ENCODE data around the gene TAS2R10.
"Not testable (repeated sequence)": the region's sequence is repeated elsewhere in the genome, so short reads cannot be mapped to it uniquely, and the experiment has no call there.

TAS2R10 gene, protein sequence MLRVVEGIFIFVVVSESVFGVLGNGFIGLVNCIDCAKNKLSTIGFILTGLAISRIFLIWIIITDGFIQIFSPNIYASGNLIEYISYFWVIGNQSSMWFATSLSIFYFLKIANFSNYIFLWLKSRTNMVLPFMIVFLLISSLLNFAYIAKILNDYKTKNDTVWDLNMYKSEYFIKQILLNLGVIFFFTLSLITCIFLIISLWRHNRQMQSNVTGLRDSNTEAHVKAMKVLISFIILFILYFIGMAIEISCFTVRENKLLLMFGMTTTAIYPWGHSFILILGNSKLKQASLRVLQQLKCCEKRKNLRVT

DNA sequence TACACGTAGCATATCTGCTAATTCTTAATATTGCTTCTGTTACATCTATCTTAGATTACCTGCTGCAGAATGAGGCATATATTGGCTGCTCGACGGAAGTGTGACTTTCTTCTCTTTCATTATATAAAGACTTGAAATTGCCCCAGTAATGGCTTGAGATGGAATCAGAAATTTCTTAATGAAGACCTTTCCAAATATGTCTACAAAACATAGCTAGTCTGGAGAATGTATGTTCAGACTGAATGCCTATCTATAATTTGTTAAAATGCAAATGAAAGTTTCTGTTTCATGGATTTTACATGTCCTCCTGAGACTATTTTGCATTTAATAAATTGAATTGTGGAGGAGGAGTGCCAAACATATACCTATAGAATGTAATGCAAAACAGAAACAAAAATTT, at the start of gene TAS2R10:
Gene TAS2R10, minus strand, starts transcription at position 101 of the 400 bp plus-strand sequence. Its CDS starts 89 bp downstream, at position 12.
- DNase-seq = no peak

DNA sequence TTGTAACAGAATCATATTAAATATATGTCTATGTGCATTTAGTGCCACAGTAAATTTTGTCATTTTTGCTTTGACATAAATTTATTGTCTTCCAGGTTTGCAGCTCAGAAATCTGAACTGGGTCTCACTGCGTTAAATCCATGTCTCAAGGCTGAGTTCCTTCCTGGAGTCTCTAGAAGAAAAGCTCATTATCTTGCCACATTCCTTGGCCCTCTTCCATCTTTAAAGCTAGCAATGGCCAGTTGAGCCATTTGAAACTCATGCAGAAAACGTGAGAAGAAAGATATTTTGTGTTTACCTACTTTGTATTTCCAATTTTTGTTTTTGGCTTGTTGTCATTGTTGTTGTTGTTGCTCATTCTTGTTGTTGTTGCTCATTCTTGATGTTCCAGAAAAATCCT, 47.2 kb upstream of the TAS2R10 start:
- DNase-seq = no peak

DNA sequence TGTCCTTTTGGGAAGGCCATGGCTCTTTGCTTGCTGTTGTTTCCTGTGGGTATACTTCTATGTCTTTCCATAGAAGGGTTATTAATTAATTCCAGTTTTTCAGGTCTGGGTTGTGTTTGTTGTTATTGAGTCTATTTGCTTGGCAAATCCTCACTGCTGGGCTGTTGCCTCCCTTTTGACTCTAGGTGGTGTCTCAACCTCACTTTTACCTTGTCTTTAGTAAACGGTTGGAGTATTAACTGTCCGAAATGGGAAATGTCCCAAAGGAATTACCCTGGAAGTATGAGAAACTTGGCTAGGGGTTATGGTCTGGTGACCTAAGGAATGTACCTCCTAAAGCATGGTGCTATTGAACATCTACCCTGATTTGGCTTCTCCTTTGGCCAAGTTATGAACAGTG, 41.2 kb upstream of the TAS2R10 start:
- no peak for DNase-seq

DNA sequence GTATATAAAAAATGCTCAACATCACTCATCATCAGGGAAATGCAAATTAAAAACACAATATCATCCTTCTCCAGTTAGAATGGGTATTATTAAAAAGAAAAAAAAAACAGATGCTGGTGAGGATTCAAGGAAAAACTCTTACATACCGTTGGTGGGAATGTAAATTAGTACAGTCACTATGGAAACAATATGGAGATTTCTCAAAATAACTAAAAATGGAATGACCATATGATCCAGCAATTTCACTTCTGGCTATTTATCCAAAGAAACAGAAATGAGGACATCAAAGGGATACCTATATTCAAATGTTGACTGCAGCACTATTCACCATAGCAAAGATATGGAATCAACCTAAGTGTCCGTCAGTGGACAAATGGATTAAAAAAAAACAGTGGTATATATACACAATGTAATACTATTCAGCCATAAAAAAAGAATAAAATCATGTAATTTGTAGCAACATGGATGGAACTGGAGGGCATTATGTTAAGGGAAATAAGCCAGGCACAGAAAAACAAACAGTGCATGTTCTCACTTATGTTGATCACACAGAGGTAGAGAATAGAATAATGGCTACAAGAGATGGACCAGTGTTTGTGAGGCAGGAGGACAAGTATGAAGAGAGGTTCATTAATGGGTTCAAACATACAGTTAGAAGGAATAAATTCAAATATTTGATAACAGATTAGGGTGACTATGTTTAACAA, 37.5 kb upstream of the TAS2R10 start:
- DNase-seq = no peak

DNA sequence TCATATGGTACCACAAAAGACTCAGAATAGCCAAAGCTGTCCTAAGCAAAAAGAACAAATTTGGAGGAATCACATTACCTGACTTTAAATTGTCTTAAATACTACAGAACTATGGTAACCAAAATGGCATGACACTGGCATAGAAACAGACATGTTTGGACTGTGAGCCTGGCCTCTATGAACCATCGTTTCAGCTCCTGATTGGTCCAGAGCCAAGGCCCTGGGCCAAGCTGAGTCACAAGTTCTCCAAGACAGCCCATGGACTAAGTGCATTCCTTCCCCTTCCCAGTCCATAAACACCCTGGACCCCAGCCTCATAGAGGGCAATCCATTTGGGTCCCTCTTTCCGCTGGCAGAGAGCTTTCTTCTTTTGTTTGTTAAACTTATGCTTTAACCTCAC, 35.2 kb upstream of the TAS2R10 start:
- no peak for DNase-seq

DNA sequence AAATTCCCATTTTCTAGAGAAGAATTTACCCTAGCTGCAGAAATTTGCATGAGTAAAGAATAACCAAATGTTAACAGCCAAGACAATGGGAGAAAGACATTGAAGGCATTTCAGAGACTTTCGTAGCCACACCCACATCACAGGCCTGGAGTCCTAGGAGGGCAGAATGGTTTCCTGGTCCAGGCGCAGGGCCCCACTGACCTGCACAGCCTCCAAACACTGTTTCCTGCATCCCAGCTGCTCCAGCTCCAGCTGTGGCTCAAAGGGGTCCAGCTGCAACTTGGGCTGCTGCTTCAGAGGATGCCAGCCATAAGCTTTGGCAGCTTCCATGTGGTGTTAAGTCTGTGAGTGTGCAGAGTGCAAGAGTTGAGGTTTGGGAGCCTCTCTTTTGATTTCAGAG, 29.6 kb upstream of the TAS2R10 start:
- DNase-seq = no peak

DNA sequence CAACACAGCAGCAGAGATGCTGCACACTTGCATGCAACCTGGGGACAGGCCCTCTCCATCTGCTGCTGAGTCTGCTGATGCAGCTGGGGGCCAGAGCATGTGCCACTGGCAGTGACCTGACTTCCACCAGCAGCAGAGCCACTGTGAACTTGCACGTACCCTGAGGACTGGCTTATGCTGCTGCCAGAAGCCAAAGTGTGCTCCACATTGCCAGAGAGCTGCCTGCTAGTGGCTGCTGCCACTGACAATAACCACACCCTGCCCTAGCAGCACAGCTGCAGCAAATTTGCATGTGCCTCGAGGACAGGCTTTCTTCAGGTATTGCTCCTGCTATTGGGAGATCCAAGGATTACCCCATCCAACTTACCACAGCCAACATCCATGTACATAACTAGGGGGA, 27.6 kb upstream of the TAS2R10 start:
- no peak for DNase-seq

DNA sequence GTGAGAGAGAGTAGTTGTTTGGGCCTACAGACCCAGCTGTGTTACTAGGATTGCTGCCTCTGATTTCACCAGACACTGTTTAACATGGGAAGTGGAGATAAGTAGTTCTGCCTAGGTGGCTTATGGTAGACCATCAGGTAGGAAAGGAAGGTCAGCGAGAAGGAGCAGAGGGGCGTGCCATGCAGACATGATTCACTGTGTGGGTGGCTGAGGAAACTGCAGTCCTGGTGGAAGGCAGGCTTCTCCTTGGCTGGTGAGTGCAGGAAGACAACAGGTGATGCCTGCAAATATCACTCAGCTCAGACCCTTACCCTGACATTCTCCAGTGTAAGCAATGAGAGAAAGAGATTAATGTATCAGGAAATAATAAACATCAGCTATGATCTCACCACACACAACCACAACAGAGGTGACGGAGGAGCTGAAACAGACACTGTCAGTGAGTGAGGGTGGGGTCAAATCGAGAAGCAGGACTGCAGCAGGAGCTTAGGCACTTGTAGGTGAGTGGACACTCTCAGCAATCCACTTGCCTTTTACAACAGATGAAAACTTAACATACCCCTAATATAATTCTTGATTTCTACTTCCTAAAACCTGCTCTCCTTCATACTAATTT, 25.2 kb upstream of the TAS2R10 start:
- DNase-seq = no peak

DNA sequence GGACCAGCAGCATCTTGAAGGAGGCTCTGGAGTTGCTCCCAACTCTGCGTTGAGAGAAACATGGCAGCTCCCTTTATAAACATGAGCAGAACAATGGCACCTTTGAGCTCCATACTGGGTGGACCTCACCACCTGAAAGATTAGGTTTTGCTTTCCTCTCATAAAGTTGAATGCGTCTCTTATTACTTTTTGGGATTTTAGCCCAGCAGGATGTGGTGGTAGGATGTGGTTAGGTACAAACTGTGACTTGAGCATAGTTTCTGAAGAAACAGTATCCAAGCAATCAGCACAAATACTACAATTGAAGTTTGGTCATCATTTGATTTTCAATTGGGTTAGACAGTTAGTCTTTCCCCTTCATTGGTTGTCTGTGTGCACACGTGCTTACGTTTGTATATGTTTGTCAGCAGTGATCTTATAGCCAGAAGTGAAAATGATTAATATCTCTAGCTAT, 23.3 kb upstream of the TAS2R10 start, which contains the start of gene PRR4:
Gene PRR4, minus strand, starts transcription at position 51 of the 454 bp plus-strand sequence. Its CDS starts 38 bp downstream, at position 13.
- DNase-seq = no peak

DNA sequence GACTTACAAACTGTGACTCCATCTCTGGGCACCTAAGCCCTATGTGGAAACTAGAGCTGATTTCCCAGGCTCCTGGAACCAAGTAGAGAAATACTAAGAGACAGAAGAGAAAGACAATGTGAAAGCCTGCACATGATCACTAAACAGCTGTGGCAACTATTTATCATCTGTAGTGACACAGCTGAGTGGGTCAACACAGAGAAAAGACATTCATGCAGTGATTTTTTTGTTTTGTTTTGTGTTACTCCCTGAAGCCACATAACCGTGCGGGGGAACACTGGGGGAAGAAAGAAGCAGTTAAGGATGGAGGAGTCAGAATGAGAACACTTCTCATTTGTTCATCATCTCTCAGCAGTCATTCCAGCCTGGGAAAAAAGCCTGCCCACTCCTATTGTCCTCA, 21.6 kb upstream of the TAS2R10 start:
- no peak for DNase-seq

DNA sequence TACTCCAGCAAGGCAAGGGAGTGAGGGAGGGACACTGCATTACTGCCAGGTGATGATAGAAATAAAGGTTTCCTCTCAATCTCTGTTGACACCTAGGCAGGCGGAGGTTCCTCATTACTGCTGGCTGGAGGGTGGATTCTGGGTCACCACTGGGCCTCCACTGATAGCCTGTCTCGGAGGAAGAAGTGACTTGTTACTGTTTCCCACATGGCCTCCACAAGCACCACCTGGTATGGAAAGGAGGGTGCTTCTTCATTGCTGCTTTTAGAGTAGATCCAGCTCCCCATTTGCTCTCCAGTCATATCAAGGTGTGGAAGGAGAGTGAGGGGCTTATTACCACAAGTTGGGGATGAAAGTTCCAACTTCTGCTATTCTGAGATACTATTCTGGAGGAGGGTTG, 16.7 kb upstream of the TAS2R10 start:
- no peak for DNase-seq

DNA sequence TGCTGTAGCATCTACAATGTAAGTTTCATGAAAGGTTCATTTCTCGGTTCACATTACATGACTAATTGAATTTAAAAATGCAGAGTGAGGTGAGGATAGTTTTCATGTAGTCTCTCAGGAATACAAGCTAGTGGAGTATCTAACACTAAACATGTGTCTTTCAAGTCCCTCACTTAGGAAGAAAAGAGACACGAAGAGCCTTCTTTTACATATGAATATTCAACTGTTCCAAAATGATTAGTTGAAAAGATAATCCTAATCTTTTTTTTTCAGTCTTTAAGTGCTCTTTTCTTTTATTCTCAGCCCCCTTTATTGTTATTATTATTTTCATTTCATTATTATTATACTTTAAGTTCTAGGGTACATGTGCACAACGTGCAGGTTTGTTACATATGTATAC, 12.3 kb upstream of the TAS2R10 start:
- DNase-seq = no peak

DNA sequence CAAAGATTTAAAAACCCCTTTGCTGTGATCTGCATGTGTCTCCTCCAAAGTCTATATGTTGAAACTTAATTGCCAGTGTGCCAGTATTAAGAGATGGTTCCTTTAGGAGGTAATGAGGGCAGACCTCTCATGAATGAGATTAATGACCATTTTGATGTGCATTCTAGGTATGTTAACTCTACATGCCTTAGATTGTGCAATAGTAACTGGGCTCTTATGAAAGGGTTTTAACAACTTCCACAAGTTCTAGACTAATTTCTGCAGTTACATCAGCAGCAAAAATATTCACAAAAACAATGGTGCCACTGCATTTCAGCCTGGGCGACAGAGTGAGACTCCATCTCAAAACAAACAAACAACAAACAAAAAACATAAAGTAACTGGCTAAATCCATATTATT, 3.8 kb upstream of the TAS2R10 start:
- DNase-seq = no peak

DNA sequence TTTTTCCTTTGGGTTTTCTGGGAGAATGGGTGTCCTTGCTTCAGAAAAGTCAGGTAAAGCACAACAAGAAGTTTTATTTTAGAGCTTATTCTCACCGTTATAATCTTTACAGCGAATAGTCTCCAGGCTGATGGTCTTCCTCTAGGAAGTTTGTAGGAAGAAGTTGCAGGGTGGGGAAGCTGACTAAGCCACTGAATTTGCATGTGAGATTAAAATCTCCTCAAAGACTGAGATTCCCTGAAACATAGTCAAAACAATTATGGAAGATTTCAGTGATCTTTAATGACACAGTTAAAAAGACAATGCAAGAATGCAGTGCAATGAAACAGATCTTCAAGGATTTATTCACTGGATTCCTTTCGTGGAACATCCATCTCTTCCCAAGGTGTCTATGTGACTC, 1.2 kb downstream of the TAS2R10 start:
- no peak for DNase-seq

DNA sequence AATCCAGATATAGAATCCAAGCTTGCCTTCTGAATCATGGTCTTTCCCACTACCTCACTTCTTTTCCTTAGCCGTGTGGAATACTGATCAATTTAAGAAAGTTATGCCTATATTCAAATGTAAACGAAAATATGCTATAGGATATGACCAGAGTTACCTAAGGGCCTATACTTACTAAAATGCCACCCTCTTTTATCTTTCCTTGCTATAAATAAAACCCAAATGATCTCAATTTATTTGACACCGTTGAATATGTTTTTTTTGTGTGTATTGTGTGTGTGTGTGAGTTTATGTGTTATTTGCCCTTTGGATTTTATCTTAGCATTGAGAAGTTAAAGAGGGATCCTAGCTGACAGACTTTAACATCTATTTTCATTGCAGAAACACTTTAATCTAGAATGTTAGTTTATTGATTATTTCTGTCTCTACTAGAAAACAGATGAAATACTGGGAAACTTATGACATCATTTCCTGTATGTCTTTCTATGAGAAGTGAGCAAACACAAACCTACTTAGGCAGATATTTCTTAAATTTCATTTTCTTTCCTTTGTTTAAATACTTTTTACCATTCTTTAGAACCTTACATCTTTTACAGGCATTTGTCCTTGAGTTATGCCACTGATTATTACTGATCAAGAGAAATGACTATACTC, 14.1 kb downstream of the TAS2R10 start:
- DNase-seq = no peak

DNA sequence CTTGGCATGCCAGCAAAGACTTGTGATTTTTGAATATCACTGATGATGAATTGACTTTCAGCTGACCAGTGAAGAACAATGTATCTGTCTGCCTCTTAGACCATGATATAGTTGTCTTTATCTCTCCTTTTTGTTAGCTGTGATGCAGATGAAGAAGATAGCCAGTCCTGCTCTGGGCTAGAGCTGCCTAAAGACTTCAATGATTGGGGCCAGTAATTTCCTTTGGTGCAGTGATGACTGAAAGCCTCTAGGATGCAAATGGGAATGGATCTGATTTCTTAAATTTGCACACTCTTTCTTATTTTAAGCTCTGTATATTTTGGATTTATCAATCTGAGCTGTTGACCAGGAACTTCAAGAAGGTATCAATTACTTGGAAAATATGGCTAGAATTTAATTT, 16.1 kb downstream of the TAS2R10 start, which contains the start of gene TAS2R9:
Gene TAS2R9, minus strand, starts transcription at position 101 of the 400 bp plus-strand sequence. Its CDS starts 93 bp downstream, at position 8.
- DNase-seq = no peak

DNA sequence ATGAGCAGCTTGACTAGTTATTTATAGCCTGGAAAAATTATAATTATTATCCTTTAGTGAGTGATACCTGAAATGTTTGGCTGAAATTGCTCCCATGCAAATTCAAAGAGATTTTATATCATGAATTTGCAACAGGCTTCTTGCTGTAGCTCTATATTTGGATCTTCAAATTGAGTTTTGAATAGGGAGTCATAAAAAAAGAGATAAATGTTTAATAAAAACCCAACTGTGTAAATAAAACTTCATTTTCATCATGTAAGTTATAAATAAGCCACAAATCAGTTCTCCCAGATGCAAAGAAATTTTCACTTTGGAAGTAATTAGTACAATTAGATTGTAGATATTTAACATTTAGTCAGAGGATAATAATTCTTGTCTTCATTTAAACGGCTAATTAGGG, 19.0 kb downstream of the TAS2R10 start, which contains the start of gene TAS2R8:
Gene TAS2R8, minus strand, starts transcription at position 101 of the 400 bp plus-strand sequence. CDS start 306 bp downstream, outside the sequence.
- no peak for DNase-seq

DNA sequence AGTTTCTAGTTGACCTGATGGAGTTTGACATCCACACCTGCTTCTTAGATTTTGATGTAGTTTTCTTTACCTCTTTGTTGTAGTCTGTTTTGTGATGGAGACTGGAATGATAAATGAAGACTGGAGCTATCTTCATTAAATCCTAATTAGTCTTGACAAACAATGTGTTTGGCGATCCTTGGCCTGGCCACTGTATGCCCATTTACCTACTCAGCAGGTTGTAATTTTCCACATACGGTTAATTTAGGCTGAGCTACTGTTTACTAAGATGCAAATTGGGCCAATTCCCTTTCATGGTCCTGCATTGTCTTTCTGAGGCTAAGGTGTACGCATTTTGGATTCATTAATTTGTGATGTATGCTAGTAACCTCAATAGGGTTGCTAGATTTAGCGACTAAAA, 23.6 kb downstream of the TAS2R10 start, which contains the start of gene TAS2R7:
Gene TAS2R7, minus strand, starts transcription at position 41 of the 400 bp plus-strand sequence. CDS start 57 bp downstream, outside the sequence.
- no peak for DNase-seq

DNA sequence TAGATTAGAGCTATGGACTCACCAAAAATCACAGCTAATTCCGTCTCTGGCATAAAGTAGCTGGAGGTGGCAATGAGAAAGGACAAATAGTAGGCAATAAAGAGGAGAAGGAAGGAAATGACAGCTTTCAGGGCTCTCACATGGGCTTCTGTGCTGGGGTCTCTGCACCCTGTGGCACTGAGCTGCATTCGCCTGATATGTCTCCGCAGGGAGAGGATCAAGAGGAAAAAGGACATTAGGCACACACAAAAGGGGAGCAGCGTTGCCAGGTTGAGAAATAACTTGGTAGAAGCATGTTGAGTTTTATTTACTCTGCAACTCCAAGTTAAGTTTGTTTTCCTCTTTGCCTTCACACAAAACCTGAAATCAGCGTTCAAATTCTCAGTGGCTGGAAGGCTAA, 24.4 kb downstream of the TAS2R10 start:
- no peak for DNase-seq

DNA sequence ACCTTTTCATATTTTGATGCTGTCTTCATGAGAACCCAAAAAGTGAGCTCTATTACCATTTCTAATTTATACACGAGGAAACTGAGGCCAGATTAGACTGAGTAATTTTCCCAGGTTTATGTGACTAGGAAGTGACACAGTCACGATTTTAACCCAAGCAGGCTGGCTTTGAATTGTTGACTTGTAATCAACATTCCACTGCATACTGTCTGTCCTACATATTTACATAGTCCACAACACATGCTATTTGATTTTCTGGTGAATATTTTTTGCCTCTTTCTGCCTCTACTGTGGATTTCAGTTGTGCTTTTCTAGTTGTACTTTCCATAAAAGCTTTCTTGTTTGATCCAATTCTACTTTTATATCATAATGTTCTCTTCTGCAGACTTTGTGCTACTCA, 31.9 kb downstream of the TAS2R10 start:
- DNase-seq = no peak

DNA sequence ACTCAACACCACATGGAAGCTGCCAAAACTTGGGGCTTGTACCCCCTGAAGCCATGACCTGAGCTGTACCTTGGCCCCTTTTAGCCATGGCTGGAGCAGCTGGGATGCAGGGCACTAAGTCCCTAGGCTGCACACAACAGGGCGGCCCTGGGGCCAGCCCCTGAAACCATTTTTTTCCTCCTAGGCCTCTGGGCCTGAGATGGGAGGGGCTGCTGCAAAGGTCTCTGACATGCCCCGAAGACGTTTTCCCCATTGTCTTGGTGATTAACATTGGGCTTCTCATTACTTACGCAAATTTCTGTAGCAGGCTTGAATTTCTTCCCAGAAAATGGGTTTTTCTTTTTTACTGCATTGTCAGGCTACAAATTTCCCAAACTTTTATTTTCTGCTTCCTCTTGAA, 34.4 kb downstream of the TAS2R10 start:
- DNase-seq = not testable (repeated sequence)

DNA sequence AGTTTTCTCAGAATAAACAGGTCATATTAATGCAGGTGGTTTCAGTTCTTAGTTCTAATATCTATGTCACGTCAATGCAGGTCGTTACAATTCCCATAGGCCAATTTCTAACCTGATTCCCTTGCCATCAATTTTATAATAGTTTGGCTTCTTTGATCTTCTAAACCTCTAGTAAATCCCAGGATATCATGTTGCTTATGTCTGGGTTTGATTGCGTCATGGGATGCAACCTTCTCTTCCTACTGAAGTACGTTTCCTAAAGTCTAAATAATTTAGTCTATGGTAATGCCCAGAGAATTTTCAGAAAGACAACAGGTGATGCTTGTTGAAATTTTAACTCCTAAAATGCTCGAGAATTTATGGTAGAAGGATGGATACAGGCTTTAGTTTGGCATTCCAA, 42.9 kb downstream of the TAS2R10 start:
- no peak for DNase-seq

DNA sequence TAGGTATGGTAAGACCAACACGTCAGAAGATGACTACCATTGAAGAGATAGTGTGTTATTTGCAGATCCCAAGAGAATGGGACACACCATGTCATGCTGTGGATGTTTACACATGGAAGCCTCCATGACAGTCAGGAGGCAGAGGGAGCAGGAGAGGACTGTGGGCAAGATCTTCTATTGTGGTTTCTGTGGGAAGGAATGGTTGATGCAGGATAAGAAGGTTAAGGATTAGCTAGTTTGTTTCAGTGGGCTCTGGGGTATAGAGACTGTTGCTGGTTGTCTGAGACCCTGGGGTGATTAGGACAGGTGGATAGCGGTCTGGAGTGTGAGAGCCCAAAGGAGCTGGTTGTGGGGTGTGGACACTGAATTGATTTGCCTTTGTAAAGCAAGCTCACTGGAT, 47.1 kb downstream of the TAS2R10 start:
- DNase-seq = no peak
